HEK293 (cell line): ENCODE measurements around the gene SYNPO2.

ENCODE experiments used
- CTCF ChIA-PET: fragments of 350-600 bp; formaldehyde crosslinking; extraction: SDS; loops from one replicate; lab custom pipeline; 2021; ENCODE audit warnings: antibody characterized with exemption; lab: Yijun Ruan, JAX
- POLR2A ChIA-PET: fragments of 300-600 bp; formaldehyde crosslinking; extraction: SDS; loops from one replicate; lab custom pipeline; 2020; ENCODE audit warnings: antibody characterized with exemption, inconsistent platforms; lab: Yijun Ruan, JAX
- H3K27ac ChIP-seq: fragments of 200-500 bp; sonication (Bioruptor generic); 2 replicates; pipeline ENCODE4 v1.5.1; 2014; ENCODE audit warnings: low read depth, low read length, control low read depth, inconsistent platforms; ENCODE audit errors: extremely low read depth
- H3K36me3 ChIP-seq, 2 experiments: fragments of 200-500 bp in 1 of 2; sonication (Bioruptor generic) in 1 of 2; 1 replicate in 1 of 2; 2 replicates in 1 of 2; pipeline ENCODE4 v1.5.1; 2014 to 2017; ENCODE audit warnings: inconsistent platforms in 2 of 2, low read length in 2 of 2; ENCODE audit not compliant: control insufficient read depth in 2 of 2, insufficient read depth in 1 of 2
- H3K4me1 ChIP-seq: fragments of 200-500 bp; sonication (Bioruptor generic); 2 replicates; pipeline ENCODE4 v1.5.1; 2014; ENCODE audit warnings: mild to moderate bottlenecking, low read length, inconsistent platforms; ENCODE audit not compliant: control insufficient read depth, insufficient read depth
- H3K4me3 ChIP-seq: 2 replicates; pipeline ENCODE4 v1.5.1; 2011; ENCODE audit warnings: low read depth, mild to moderate bottlenecking, control low read depth, low read length, moderate library complexity
- H3K9me3 ChIP-seq: fragments of 200-500 bp; sonication (Bioruptor generic); 2 replicates; pipeline ENCODE4 v1.5.1; 2014; ENCODE audit warnings: low read depth, low read length, inconsistent platforms; ENCODE audit not compliant: control insufficient read depth, insufficient read depth
- ELK4 ChIP-seq: IDR thresholded peaks from 2 replicates; pipeline ENCODE4 v1.6.1; 2011; ENCODE audit warnings: mild to moderate bottlenecking, low read depth, low read length, borderline replicate concordance
- GLI4 ChIP-seq: fragments of 450-650 bp; formaldehyde crosslinking; IDR thresholded peaks from 2 replicates; pipeline ENCODE4 v1.5.1; 2016; ENCODE audit warnings: missing biosample characterization, missing genetic modification characterization
- PRDM10 ChIP-seq: fragments of 450-650 bp; formaldehyde crosslinking; IDR thresholded peaks from 2 replicates; pipeline ENCODE4 v1.5.1; 2016; ENCODE audit warnings: missing biosample characterization, missing genetic modification characterization
- ZEB2 ChIP-seq: fragments of 450-650 bp; formaldehyde crosslinking; IDR thresholded peaks from 2 replicates; pipeline ENCODE4 v1.5.1; 2016; ENCODE audit warnings: missing biosample characterization, missing genetic modification characterization
- ZNF19 ChIP-seq: fragments of 450-650 bp; formaldehyde crosslinking; IDR thresholded peaks from 2 replicates; pipeline ENCODE4; 2016; ENCODE audit warnings: missing biosample characterization, missing genetic modification characterization, low read depth
- ZNF223 ChIP-seq: fragments of 450-650 bp; formaldehyde crosslinking; IDR thresholded peaks from 2 replicates; pipeline ENCODE4 v1.5.1; 2016; ENCODE audit warnings: missing biosample characterization, missing genetic modification characterization
- ZNF239 ChIP-seq: fragments of 450-650 bp; formaldehyde crosslinking; IDR thresholded peaks from 2 replicates; pipeline ENCODE4 v1.5.1; 2016; ENCODE audit warnings: missing biosample characterization, missing genetic modification characterization
- ZNF280C ChIP-seq: fragments of 450-650 bp; formaldehyde crosslinking; IDR thresholded peaks from 2 replicates; pipeline ENCODE4 v1.5.1; 2016; ENCODE audit warnings: missing biosample characterization, missing genetic modification characterization
- ZNF335 ChIP-seq: fragments of 450-650 bp; formaldehyde crosslinking; conservative IDR thresholded peaks from 2 replicates; pipeline ENCODE4 v1.5.1; 2016; ENCODE audit warnings: missing biosample characterization, missing genetic modification characterization
- ZNF48 ChIP-seq: fragments of 450-650 bp; formaldehyde crosslinking; IDR thresholded peaks from 2 replicates; pipeline ENCODE4 v1.5.1; 2016; ENCODE audit warnings: missing biosample characterization, missing genetic modification characterization
- ZNF561 ChIP-seq: fragments of 450-650 bp; IDR thresholded peaks from 2 replicates; pipeline ENCODE4 v1.5.1; 2018; ENCODE audit warnings: missing biosample characterization, missing genetic modification characterization, borderline replicate concordance
- ZNF580 ChIP-seq: fragments of 450-650 bp; formaldehyde crosslinking; IDR thresholded peaks from 2 replicates; pipeline ENCODE4 v1.5.1; 2016; ENCODE audit warnings: missing biosample characterization, missing genetic modification characterization
- ZNF837 ChIP-seq: fragments of 450-650 bp; formaldehyde crosslinking; IDR thresholded peaks from 2 replicates; pipeline ENCODE4 v1.5.1; 2016; ENCODE audit warnings: missing biosample characterization, missing genetic modification characterization
- TF ChIP-seq, protein P1 (sequence below): fragments of 450-650 bp; formaldehyde crosslinking; IDR thresholded peaks from 2 replicates; pipeline ENCODE4 v1.5.1; 2016; ENCODE audit warnings: missing biosample characterization, missing genetic modification characterization
- TF ChIP-seq, protein P2 (sequence below): fragments of 450-650 bp; formaldehyde crosslinking; IDR thresholded peaks from 2 replicates; pipeline ENCODE4 v1.5.1; 2016; ENCODE audit warnings: missing biosample characterization, missing genetic modification characterization, borderline replicate concordance

SYNPO2 gene

DNA sequence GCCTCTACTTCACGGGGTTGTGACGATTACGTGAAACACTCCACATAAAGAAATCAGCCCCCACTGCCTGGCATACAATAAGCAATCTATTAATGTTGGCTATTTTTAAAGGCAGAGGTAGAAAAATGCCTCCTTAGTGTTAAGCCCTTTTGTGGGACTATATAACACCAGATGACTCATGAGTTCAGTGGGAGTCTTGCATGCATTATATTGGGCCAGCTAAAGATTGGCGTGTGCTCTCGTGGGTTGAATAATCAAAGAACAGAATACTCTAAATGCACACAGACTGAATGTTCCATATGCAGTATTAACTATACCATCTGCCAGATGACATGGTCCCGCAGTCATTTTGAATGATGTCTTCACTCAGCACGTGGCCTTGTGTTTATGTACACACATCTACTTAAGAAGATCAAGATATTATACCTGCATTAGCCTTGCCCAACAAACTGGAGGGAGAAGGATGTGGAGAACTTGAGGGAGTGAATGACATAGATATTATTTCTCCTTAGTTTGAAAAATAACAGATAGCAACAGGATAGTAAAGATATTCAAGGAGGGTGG, 162.0 kb downstream of the SYNPO2 start:
- TF ChIP-seq, protein P1, sequence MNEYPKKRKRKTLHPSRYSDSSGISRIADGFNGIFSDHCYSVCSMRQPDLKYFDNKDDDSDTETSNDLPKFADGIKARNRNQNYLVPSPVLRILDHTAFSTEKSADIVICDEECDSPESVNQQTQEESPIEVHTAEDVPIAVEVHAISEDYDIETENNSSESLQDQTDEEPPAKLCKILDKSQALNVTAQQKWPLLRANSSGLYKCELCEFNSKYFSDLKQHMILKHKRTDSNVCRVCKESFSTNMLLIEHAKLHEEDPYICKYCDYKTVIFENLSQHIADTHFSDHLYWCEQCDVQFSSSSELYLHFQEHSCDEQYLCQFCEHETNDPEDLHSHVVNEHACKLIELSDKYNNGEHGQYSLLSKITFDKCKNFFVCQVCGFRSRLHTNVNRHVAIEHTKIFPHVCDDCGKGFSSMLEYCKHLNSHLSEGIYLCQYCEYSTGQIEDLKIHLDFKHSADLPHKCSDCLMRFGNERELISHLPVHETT (tag by site-specific recombination), result no peak
- TF ChIP-seq ZNF223 (tag by site-specific recombination), result no peak
- TF ChIP-seq ZEB2, result no peak
- TF ChIP-seq ZNF837 (tag by site-specific recombination), result no peak
- TF ChIP-seq, protein P2, sequence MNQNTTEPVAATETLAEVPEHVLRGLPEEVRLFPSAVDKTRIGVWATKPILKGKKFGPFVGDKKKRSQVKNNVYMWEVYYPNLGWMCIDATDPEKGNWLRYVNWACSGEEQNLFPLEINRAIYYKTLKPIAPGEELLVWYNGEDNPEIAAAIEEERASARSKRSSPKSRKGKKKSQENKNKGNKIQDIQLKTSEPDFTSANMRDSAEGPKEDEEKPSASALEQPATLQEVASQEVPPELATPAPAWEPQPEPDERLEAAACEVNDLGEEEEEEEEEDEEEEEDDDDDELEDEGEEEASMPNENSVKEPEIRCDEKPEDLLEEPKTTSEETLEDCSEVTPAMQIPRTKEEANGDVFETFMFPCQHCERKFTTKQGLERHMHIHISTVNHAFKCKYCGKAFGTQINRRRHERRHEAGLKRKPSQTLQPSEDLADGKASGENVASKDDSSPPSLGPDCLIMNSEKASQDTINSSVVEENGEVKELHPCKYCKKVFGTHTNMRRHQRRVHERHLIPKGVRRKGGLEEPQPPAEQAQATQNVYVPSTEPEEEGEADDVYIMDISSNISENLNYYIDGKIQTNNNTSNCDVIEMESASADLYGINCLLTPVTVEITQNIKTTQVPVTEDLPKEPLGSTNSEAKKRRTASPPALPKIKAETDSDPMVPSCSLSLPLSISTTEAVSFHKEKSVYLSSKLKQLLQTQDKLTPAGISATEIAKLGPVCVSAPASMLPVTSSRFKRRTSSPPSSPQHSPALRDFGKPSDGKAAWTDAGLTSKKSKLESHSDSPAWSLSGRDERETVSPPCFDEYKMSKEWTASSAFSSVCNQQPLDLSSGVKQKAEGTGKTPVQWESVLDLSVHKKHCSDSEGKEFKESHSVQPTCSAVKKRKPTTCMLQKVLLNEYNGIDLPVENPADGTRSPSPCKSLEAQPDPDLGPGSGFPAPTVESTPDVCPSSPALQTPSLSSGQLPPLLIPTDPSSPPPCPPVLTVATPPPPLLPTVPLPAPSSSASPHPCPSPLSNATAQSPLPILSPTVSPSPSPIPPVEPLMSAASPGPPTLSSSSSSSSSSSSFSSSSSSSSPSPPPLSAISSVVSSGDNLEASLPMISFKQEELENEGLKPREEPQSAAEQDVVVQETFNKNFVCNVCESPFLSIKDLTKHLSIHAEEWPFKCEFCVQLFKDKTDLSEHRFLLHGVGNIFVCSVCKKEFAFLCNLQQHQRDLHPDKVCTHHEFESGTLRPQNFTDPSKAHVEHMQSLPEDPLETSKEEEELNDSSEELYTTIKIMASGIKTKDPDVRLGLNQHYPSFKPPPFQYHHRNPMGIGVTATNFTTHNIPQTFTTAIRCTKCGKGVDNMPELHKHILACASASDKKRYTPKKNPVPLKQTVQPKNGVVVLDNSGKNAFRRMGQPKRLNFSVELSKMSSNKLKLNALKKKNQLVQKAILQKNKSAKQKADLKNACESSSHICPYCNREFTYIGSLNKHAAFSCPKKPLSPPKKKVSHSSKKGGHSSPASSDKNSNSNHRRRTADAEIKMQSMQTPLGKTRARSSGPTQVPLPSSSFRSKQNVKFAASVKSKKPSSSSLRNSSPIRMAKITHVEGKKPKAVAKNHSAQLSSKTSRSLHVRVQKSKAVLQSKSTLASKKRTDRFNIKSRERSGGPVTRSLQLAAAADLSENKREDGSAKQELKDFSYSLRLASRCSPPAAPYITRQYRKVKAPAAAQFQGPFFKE (tag by site-specific recombination), result no peak
- no peak for TF ChIP-seq GLI4 (tag by site-specific recombination)
- TF ChIP-seq ZNF239 (tag by site-specific recombination), result no peak
- TF ChIP-seq ZNF561 (tag by site-specific recombination), result no peak
- TF ChIP-seq ZNF580 (tag by site-specific recombination), result no peak
- TF ChIP-seq ELK4, result no peak
- TF ChIP-seq ZNF19 (tag by site-specific recombination), result no peak
- TF ChIP-seq ZNF280C (tag by site-specific recombination), result no peak
- no peak overlapping the region for H3K4me3 ChIP-seq
- ChIA-PET POLR2A (no interaction called here), CTCF (interaction anchor here (0.7 to 1.3 kb wide), 2 partner anchors 10 to 1570 kb away, joined by 3 read pairs; no protein-coding TSS in a partner anchor)
- H3K4me1 ChIP-seq, result no peaks in the 10 kb centered on the region
- H3K27ac ChIP-seq, result no peak overlapping the region
- H3K36me3 ChIP-seq, result no peaks in the 10 kb centered on the region
- H3K9me3 ChIP-seq, result no peaks in the 10 kb centered on the region

- Histone ChIP-seq H3K27ac (no peak overlapping the region), H3K36me3 (no peaks in the 10 kb centered on the region), H3K4me3 (no peak overlapping the region), H3K9me3 (no peaks in the 10 kb centered on the region), H3K4me1 (no peaks in the 10 kb centered on the region)
- CTCF ChIA-PET, result no interaction called here
- POLR2A ChIA-PET, result no interaction called here
- no peak for TF ChIP-seq ZNF837 (tag by site-specific recombination)
- no peak for TF ChIP-seq ZNF48 (tag by site-specific recombination)
- no peak for TF ChIP-seq ZNF335 (tag by site-specific recombination)
- TF ChIP-seq PRDM10, result no peak
Measured at GRCh38 chr4:119053245-119053644, 164.6 kb downstream of the SYNPO2 start.
